ENCODE measurements around the gene RUBCN.

DNA sequence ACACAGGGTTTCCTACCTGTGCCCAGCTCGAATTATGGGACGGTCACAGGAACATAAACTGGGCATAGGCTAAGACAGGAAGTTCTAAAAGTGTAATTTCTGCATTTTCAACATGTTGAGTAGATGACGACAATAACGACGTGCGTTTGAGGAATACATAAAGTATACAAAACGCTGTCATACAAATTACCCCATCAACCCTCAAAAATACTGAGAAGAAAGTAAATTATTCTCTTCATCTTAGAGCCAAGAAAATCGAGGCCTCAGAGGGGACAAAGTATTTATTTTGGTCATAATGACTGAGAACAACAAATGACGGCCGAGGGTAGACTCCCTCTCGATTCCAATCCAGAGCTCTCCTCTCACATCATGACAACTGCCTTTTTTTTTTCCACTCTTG is 60.8 kb downstream of the RUBCN start:
- TF ChIP-seq, protein P1, sequence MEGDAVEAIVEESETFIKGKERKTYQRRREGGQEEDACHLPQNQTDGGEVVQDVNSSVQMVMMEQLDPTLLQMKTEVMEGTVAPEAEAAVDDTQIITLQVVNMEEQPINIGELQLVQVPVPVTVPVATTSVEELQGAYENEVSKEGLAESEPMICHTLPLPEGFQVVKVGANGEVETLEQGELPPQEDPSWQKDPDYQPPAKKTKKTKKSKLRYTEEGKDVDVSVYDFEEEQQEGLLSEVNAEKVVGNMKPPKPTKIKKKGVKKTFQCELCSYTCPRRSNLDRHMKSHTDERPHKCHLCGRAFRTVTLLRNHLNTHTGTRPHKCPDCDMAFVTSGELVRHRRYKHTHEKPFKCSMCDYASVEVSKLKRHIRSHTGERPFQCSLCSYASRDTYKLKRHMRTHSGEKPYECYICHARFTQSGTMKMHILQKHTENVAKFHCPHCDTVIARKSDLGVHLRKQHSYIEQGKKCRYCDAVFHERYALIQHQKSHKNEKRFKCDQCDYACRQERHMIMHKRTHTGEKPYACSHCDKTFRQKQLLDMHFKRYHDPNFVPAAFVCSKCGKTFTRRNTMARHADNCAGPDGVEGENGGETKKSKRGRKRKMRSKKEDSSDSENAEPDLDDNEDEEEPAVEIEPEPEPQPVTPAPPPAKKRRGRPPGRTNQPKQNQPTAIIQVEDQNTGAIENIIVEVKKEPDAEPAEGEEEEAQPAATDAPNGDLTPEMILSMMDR (conservative IDR thresholded peaks at IDR 0.05): no peak
- TF ChIP-seq ZFX (IDR thresholded peaks at IDR 0.05): no peak
